ENCODE results near the gene CERS5.

CERS5 gene

GRCh38 chr12:50184261-50184660 is 17.1 kb upstream of the CERS5 start:
- TF ChIP-seq CTCF (IDR thresholded peaks at IDR 0.05) = no peak
- Histone ChIP-seq H3K4me1 (peaks cover 9% of the 10 kb centered on the region), H3K4me2 (ENCODE audit: low read length) (no peak overlapping the region), H3K9me3 (ENCODE audit: control insufficient read depth, low read length) (no peaks in the 10 kb centered on the region), H3K79me2 (no peaks in the 10 kb centered on the region), H3K9ac (no peak overlapping the region), H3K27ac (no peak overlapping the region), H3K27me3 (ENCODE audit: control insufficient read depth, insufficient read depth, low read length) (no peaks in the 10 kb centered on the region), H2AFZ (no peak overlapping the region), H3K4me3 (ENCODE audit: low read depth, low read length) (no peak overlapping the region), H3K36me3 (ENCODE audit: control insufficient read depth, insufficient read depth, low read length) (no peaks in the 10 kb centered on the region)

- no peaks in the 10 kb centered on the region for H3K27me3 ChIP-seq (ENCODE audit: control insufficient read depth, insufficient read depth, low read length)
- H3K9ac ChIP-seq = no peak overlapping the region
- H3K79me2 ChIP-seq = no peaks in the 10 kb centered on the region
- H3K9me3 ChIP-seq (ENCODE audit: control insufficient read depth, low read length) = no peaks in the 10 kb centered on the region
- no peak overlapping the region for H3K4me3 ChIP-seq (ENCODE audit: low read depth, low read length)
- no peak overlapping the region for H2AFZ ChIP-seq
- no peak overlapping the region for H3K4me2 ChIP-seq (ENCODE audit: low read length)
- H3K4me1 ChIP-seq = peaks cover 4% of the 10 kb centered on the region
- H3K36me3 ChIP-seq (ENCODE audit: control insufficient read depth, insufficient read depth, low read length) = no peaks in the 10 kb centered on the region
- TF ChIP-seq CTCF (IDR thresholded peaks at IDR 0.05) = no peak
- H3K27ac ChIP-seq = no peak overlapping the region
These were observed 15.3 kb upstream of the CERS5 start for GRCh38 chr12:50182461-50182860.

GRCh38 chr12:50181691-50182090 is 14.5 kb upstream of the CERS5 start:
- Histone ChIP-seq H3K27me3 (ENCODE audit: control insufficient read depth, insufficient read depth, low read length) (no peaks in the 10 kb centered on the region), H3K4me2 (ENCODE audit: low read length) (no peak overlapping the region), H3K4me3 (ENCODE audit: low read depth, low read length) (no peak overlapping the region), H2AFZ (no peak overlapping the region), H3K27ac (no peak overlapping the region), H3K79me2 (no peaks in the 10 kb centered on the region), H3K9ac (no peak overlapping the region), H3K4me1 (peaks cover 4% of the 10 kb centered on the region), H3K36me3 (ENCODE audit: control insufficient read depth, insufficient read depth, low read length) (no peaks in the 10 kb centered on the region), H3K9me3 (ENCODE audit: control insufficient read depth, low read length) (no peaks in the 10 kb centered on the region)
- TF ChIP-seq CTCF (IDR thresholded peaks at IDR 0.05) = no peak

GRCh38 chr12:50175716-50176026 is 8.5 kb upstream of the CERS5 start:
- Histone ChIP-seq H3K79me2 (no peaks in the 10 kb centered on the region), H3K27ac (no peak overlapping the region), H3K4me2 (ENCODE audit: low read length) (no peak overlapping the region), H3K27me3 (ENCODE audit: control insufficient read depth, insufficient read depth, low read length) (no peaks in the 10 kb centered on the region), H3K9ac (no peak overlapping the region), H3K36me3 (ENCODE audit: control insufficient read depth, insufficient read depth, low read length) (no peaks in the 10 kb centered on the region), H3K9me3 (ENCODE audit: control insufficient read depth, low read length) (no peaks in the 10 kb centered on the region), H3K4me3 (ENCODE audit: low read depth, low read length) (no peak overlapping the region), H2AFZ (no peak overlapping the region), H3K4me1 (no peaks in the 10 kb centered on the region)
- no peak for TF ChIP-seq CTCF (IDR thresholded peaks at IDR 0.05)

- no peaks in the 10 kb centered on the region for H3K27me3 ChIP-seq (ENCODE audit: control insufficient read depth, insufficient read depth, low read length)
- H3K4me1 ChIP-seq = no peaks in the 10 kb centered on the region
- H3K27ac ChIP-seq = no peak overlapping the region
- H3K9me3 ChIP-seq (ENCODE audit: control insufficient read depth, low read length) = no peaks in the 10 kb centered on the region
- H2AFZ ChIP-seq = no peak overlapping the region
- H3K36me3 ChIP-seq (ENCODE audit: control insufficient read depth, insufficient read depth, low read length) = no peaks in the 10 kb centered on the region
- H3K9ac ChIP-seq = no peak overlapping the region
- TF ChIP-seq CTCF (IDR thresholded peaks at IDR 0.05) = peak; percentile 72
- no peak overlapping the region for H3K4me3 ChIP-seq (ENCODE audit: low read depth, low read length)
- H3K4me2 ChIP-seq (ENCODE audit: low read length) = no peak overlapping the region
- H3K79me2 ChIP-seq = no peaks in the 10 kb centered on the region
These were observed 8.0 kb upstream of the CERS5 start for GRCh38 chr12:50174971-50175715.
